ENCODE data around the gene FOXP2.

GRCh38 chr7:114539575-114539974 lies 125.0 kb downstream of the FOXP2 start:
- TF ChIP-seq CTCF (conservative IDR thresholded peaks at IDR 0.05) (peak; percentile 36), ZFX (IDR thresholded peaks at IDR 0.05) (no peak)
